Skin epidermis (tissue), 12 donors: ENCODE results near the gene MTG2.

Experiments used
- H3K27ac ChIP-seq, 21 experiments: fragments of 200-600 bp; sonication (generic) in 11 of 21; one replicate each; pipeline ENCODE4 v1.5.0; 2020; ENCODE audit warnings: mild to moderate bottlenecking in 3 of 21, inconsistent platforms in 2 of 21, moderate library complexity in 2 of 21
- H3K4me3 ChIP-seq, 7 experiments: fragments of 200-600 bp; sonication (generic) in 2 of 7; one replicate each; pipeline ENCODE4 v1.5.0; 2020; ENCODE audit warnings: inconsistent platforms in 2 of 7, mild to moderate bottlenecking in 2 of 7, moderate library complexity in 1 of 7

Gene MTG2

DNA sequence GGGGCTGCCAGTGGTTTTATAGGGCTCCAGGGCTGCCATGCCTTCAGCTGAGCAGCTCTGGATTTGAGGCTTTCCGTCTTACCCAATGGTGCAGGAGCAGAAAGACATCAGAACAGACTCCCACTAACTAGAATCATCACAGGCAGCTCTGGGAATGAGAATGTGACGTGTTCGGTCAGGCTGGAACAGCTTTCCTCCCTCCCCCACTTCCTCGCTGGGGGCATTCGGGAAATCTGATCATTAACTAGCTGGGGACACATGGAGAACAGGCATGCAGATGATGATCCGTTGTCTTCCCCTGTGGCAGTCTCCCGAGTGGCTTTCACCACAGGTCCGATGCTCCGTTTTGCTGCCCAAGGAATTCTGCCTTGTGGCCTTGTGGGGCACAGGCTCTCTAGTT, 5.5 kb upstream of the MTG2 start:
- H3K27ac ChIP-seq: no peak overlapping the region
- H3K4me3 ChIP-seq: no peak overlapping the region

DNA sequence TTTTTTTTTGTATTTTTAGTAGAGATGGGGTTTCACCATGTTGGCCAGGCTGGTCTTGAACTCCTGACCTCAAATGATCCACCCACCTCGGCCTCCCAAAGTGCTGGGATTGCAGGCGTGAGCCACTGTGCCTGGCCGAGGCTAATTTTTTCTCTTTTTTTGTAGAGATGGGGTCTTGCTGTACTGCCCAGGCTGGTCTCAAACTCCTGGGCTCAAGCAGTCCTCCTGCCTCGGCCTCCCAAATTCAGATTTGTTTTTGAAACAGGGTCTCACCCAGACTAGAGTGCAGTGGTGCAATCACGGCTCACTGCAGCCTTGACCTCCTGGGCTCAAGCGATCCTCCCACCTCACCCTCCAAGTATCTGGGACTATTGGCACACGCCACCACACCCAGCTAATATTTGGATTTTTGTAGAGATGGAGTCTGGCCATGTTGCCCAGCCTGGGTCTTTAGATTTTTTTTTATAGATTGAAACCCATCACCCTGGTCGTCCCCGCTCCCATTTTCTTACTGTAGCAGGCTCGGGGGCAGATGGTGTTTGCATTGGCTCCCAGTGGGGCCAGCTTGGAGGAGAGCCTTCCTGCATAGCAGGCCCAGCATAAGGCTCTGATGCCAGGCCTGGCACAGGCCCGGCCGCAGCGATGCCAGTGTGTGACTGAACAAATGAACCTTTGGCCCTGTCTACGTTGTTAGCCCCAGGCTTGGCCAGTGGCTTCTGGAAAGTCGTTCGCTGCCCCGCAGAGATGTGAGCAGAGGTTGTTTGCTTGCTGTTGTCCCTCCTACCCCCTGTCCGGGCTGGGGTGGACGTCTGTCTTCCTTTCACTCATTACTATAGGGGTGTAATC, 4.3 kb upstream of the MTG2 start:
- no peak overlapping the region for H3K4me3 ChIP-seq
- no peak overlapping the region for H3K27ac ChIP-seq

- no peak overlapping the region for H3K4me3 ChIP-seq
- no peak overlapping the region for H3K27ac ChIP-seq
These were observed 3.7 kb upstream of the MTG2 start for GRCh38 chr20:62179162-62179504.

- H3K4me3 ChIP-seq: peak overlapping the region in 2 of 7 experiments; percentile 89 to 97
- H3K27ac ChIP-seq: peak overlapping the region in 5 of 21 experiments; percentile 90 to 98 (median 93)
These were observed 1.0 kb upstream of the MTG2 start for GRCh38 chr20:62181808-62182207.

DNA sequence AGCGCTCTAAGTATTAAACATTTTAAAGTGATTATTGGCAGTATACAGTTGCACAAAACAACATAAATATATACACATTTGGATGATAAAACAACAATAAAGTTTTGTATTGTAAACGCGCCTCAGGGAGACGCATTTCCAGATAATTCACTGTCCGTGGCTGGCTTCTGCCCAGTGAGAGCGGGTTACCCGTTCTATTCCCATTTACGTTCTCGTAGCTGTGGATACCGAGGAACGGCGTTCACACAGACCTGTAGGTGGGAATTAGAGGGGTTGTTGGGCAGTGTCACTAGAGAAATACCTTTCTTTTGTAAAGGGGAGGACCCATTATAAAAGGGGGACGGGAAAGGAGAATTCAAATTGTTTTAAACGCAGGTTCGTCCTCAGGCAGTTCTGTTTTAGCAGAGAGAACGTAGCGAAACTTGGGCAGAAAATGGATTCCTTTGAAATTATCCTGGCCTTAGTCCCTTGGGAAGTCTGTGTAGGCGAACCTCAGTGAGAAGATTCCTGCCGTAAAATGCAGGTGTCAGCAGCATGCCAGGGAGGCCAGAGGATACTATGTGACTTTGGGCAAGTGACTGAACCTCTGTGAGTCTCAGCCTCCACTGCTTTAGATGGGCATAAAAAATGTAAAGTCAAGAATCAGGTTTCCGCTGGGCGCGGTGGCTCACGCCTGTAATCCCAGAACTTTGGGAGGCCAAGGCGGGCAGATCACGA, 756 bp downstream of the MTG2 start:
- Histone ChIP-seq H3K4me3 (peak overlapping the region; percentile 81 to 97 (median 89)), H3K27ac (peak overlapping the region; percentile 88 to 98 (median 94))

DNA sequence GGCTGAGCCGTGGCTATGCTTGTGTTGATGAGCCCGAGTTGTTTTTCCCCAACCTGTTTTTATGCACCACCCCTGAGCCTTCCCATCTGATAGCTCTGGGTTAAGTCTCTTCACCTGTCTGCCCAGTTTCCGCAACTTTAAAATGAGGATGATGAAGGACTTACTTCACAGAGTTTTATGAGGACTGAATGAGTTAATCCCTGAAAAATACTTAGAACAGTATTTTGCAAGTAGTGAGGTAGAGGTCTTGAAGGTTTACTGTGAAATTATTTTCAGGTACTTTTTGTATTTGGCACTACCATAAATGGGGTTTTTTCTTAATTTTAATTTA, 3.2 kb downstream of the MTG2 start:
- no peak overlapping the region for H3K27ac ChIP-seq

DNA sequence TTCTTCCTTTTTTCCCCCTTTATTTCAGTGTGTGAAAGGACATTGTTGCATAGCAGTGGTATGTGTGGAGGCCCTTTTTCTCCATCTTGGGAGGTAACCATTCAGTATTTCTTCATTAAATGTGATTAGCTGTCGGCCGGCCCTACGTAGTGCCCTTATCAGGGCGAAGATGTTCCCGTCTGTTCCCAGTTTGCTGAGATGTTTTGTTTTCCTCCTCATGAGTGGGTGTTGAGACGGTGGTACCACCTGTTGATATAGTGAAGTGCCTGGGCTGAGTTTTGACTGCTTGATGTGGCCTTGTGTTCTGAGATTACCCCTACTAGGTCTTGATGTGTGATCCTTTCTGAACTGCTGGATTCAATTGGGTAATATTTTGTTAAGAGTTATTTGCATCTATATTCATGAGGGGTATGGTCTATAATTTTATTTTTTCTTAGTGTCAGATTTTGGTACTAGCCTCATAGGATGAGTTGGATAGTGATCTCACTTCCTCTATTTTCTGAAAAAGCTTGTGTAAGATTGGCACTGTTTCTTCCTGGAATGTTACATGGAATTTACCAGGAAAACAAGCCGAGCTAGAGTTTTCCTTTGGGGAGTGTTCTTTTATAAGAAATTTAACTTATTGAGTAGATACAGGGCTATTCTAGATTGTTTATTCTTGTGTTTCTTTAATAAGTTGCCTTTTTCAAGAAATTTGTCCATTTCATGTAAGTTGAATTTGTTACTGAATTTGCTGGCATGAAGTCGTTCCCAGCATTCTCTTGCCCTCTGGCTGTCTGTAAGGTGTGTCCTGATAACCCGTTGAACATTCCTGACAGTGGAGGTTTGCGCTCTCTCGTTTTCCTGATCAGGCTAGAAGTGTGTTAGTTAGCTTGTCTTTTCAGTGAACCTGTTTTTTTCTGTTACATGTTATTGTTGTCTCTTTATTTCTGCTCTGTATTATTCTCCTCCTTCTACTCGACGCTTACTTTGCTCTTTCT, 4.3 kb downstream of the MTG2 start:
- H3K27ac ChIP-seq: peak overlapping the region in 4 of 21 experiments; percentile 12 to 43 (median 36)
- H3K4me3 ChIP-seq: no peak overlapping the region

More for the DNA sequence above, 3.2 kb downstream of the MTG2 start:
- H3K4me3 ChIP-seq: no peak overlapping the region

GRCh38 chr20:62190639-62191411, 8.0 kb downstream of the MTG2 start:
- Histone ChIP-seq H3K27ac (no peak overlapping the region), H3K4me3 (no peak overlapping the region)

DNA sequence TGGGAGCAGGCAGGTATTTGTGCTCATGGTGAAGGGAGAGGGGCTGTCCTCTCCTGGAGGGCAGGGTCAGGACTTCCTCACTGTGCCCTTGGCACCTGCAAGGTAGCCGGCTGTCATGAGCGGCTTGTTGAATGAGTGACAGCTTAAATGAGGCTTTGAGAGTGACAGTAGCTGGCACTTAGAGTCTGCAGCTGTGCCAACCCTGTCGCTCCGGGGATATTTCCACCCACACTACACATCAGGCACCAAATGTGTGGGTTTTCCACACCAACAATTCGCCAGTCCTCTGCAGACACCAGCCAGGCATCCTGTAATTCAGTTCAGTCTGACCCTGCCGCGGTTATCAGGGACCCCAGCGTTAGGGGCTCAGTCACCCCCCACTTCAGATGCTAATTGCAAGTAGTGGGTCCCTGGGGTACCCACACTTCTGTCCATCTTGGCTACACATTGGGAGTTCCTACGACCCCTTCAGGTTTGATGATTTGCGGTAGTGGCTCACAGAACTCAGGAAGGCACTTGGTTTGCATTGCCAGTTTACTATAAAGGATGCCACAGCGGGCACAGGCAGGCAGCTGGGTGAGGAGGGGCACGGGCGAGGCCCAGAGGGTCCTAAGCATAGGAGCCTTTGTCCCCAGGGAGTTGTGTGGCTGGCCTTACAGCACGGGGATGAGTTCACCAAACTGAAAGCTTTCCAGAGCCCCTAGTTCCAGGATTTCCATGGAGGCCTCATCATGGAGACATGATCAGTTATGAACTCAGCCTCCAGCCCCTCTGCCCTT, 9.1 kb downstream of the MTG2 start:
- Histone ChIP-seq H3K27ac (no peak overlapping the region), H3K4me3 (no peak overlapping the region)

GRCh38 chr20:62192635-62193034, 9.8 kb downstream of the MTG2 start:
- no peak overlapping the region for H3K27ac ChIP-seq
- H3K4me3 ChIP-seq: no peak overlapping the region

DNA sequence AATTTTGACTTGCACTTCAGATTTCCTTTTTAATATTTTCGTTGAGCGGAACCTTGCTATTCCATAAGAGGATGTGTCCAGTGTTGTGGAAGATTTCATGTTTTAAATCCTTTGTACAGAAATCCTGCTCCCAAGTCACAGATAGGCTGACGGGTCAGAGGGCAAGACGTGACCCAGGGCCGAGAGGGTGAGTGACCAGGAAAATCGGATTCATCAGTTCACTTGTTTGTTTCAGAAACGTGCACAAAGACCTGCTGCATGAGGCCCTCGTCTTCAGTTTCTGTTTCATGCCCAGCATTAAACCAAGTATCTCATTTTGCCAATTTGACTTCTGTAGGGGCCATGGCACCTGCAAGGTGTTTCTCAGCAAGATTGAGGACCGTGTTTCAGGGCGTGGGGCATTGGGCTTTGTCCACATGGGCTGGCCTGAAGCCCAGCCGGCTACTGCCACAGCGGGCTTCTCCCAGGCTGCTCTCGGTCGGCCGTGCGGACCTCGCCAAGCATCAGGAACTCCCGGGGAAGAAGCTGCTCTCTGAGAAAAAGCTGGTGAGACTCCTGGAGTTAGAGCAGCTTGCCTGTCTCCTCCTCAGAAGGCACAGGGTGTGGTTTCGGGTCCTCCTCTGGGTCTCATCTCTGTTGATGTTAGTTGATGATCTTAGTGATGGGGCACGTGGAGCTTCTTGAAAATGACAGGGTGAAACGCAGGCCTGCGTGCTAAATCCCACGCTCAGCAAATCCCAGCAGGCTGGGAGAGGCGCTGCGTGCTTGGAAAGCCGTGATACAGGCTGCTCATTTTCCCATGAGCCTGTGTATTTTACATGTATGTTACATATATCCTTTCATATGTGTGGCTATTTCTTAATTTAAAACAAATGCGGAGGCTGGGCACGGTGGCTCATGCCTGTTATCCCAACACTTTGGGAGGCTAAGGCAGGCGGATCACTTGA, 10.5 kb downstream of the MTG2 start:
- Histone ChIP-seq H3K4me3 (no peak overlapping the region), H3K27ac (no peak overlapping the region)

DNA sequence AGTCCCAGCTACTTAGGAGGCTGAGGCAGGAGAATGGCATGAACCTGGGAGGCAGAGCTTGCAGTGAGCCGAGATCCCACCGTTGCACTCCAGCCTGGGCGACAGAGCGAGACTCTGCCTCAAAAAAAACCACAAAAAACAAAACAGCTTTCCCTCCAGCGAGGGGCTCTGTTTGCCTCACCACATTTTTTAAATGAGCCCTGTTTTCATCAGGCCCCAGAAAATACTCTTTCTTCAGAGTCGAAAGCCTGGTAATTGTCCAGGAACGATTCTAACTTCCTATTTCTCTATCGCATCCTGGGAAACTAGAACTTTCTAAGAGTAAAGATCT, 12.2 kb downstream of the MTG2 start:
- H3K4me3 ChIP-seq: no peak overlapping the region
- no peak overlapping the region for H3K27ac ChIP-seq

DNA sequence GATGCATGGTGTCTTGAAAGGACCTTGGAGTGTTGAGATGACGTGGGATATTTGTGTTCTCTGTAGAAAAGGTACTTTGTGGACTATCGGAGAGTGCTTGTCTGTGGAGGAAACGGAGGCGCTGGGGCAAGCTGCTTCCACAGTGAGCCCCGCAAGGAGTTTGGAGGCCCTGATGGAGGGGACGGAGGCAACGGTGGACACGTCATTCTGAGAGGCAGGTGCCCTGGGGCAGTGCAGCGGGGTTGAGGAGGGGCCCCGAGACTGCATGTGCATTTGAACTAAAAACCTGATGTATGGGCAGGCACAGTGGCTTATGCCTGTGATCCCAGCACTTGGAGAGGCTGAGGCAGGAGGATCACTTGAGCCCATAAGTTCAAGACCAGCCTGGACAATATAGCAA, 12.9 kb downstream of the MTG2 start:
- Histone ChIP-seq H3K4me3 (no peak overlapping the region), H3K27ac (no peak overlapping the region)

DNA sequence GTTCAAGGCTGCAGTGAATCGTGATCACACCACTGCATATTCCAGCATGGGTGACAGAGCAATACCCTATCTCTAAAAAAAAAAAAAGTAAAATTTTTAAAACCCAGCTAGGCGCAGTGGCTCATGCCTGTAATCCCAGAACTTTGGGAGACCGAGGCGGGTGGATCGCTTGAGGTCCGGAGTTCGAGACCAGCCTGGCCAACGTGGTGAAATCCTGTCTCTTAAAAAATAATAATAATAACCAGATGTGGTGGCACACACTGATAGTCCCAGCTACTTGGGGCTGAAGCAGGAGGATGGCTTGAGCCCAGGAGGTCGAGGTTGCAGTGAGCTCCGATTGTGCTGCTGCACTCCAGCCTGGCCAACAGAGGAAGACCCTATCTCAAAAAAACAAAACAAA, 13.5 kb downstream of the MTG2 start:
- no peak overlapping the region for H3K4me3 ChIP-seq
- H3K27ac ChIP-seq: no peak overlapping the region

- Histone ChIP-seq H3K27ac (no peak overlapping the region), H3K4me3 (no peak overlapping the region)
These were observed 14.5 kb downstream of the MTG2 start for GRCh38 chr20:62197311-62197710.

DNA sequence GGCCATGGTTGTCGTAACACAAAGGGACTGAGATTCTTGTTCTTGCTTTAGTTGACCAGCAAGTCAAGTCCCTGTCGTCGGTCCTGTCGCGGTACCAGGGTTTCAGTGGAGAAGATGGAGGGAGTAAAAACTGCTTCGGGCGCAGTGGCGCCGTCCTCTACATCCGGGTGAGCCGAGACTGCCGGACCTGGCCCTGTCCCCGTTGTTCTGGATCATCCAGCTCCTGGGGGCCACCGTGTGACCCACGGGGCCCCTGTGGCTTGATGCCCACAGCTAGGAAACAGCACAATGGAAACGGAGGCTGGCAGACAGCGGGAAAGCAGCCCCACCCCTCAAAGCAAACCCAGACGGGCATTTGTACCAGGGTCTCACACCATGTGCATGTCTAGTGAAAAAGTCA, 15.0 kb downstream of the MTG2 start:
- no peak overlapping the region for H3K4me3 ChIP-seq

DNA sequence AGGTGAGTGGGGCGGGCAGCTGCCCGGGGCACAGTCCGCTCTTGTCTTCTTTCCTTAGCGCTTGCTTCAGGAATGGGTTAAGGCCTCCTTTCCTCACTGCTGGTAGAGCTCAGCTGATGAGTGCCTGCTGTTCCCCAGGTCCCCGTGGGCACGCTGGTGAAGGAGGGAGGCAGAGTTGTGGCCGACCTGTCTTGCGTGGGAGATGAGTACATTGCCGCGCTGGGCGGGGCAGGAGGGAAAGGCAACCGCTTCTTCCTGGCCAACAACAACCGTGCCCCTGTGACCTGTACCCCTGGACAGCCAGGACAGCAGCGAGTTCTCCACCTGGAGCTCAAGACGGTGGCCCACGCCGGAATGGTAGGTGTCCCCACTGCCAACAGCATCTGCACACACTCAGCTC, 15.7 kb downstream of the MTG2 start:
- Histone ChIP-seq H3K27ac (no peak overlapping the region), H3K4me3 (no peak overlapping the region)

More for the DNA sequence above, 15.0 kb downstream of the MTG2 start:
- H3K27ac ChIP-seq: no peak overlapping the region

DNA sequence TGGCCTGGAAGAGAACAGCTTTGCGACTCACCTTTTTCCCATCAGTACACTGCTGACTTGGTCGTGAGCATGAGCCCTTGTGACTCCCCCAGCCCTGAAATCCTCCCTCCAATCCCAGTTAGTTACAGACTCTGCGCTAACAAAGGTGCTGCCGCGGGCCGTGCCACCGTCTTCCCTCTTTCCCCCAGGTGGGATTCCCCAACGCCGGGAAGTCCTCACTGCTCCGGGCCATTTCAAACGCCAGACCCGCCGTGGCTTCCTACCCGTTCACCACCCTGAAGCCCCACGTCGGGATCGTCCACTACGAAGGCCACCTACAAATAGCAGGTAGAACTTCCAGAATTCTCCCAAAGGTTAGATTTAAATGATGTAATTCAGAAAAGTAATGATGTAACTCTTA, 16.1 kb downstream of the MTG2 start:
- Histone ChIP-seq H3K27ac (no peak overlapping the region), H3K4me3 (no peak overlapping the region)
